H1 (cell line): Measurements from ENCODE around the gene SYNJ2. TPM values are rescaled to one million over a fixed set of nuclear protein-coding genes. Genes with fewer than 3 reads are reported as not detected.

Experiments
- ATF3 ChIP-seq: IDR thresholded peaks from 2 replicates; pipeline ENCODE4 v1.6.1; 2011; ENCODE audit warnings: low read depth, mild to moderate bottlenecking, low read length; ENCODE audit not compliant: insufficient read depth
- CBX5 ChIP-seq: fragments of 300-800, 300-1000 bp; sonication (generic); IDR thresholded peaks from 2 replicates; pipeline ENCODE4 v1.7.1; 2016; ENCODE audit warnings: antibody characterized with exemption, low read length, low read depth
- CBX8 ChIP-seq: fragments of 300-800, 300-1000 bp; sonication (generic); IDR thresholded peaks from 2 replicates; pipeline ENCODE4 v1.7.1; 2016; ENCODE audit warnings: low read depth, low read length, borderline replicate concordance
- CHD1 ChIP-seq: IDR thresholded peaks from 2 replicates; pipeline ENCODE4 v1.6.1; 2012; ENCODE audit warnings: low read depth, low read length, improper control_type of control experiment
- E2F6 ChIP-seq: IDR thresholded peaks from 2 replicates; pipeline ENCODE4 v1.6.1; 2012; ENCODE audit warnings: inconsistent platforms
- MAFK ChIP-seq: IDR thresholded peaks from 2 replicates; pipeline ENCODE4 v1.6.1; 2012; ENCODE audit warnings: low read depth, mild to moderate bottlenecking, improper control_type of control experiment, low read length
- PHF8 ChIP-seq: fragments of 200-600 bp; sonication (generic); conservative IDR thresholded peaks from 2 replicates; pipeline ENCODE4 v1.7.1; 2012; ENCODE audit warnings: low read depth, mild to moderate bottlenecking, inconsistent platforms, low read length, moderate library complexity
- SAP30 ChIP-seq: fragments of 300-600 bp; sonication (generic); IDR thresholded peaks from 2 replicates; pipeline ENCODE4 v1.7.1; 2012; ENCODE audit warnings: low read length, moderate library complexity, mild to moderate bottlenecking, inconsistent platforms; ENCODE audit not compliant: insufficient read depth, insufficient replicate concordance
- SIRT6 ChIP-seq: IDR thresholded peaks from one replicate; pipeline ENCODE4 v1.7.1; 2012; ENCODE audit warnings: low read length, inconsistent platforms
- SP4 ChIP-seq: IDR thresholded peaks from 2 replicates; pipeline ENCODE4 v1.6.1; 2012; ENCODE audit warnings: low read length, inconsistent platforms
- TAF1 ChIP-seq: IDR thresholded peaks from 2 replicates; pipeline ENCODE4 v1.6.1; 2011; ENCODE audit warnings: mild to moderate bottlenecking, low read depth, low read length
- polyA plus RNA-seq, 7 experiments: library from polyadenylated mRNA; depleted of rRNA in 3 of 7; stranded (reverse) in 5 of 7; unstranded in 2 of 7; fragments of >200 nt in 5 of 7; fragments of 200-250 nt in 2 of 7; gene quantifications; 1 replicate in 5 of 7; 2 replicates in 1 of 7; 4 replicates in 1 of 7; pipeline versions ENCODE4 v1.2.1 to v1.2.3, GENCODE V29; 2011 to 2013; ENCODE audit warnings: missing spikeins in 2 of 7, mixed read lengths in 2 of 7
- total RNA-seq: library from RNA; stranded (reverse); fragmentation: NEBNext Ultra II Directional; extraction: Animal tissue kit (Norgen Biotek cat#: 25700); gene quantifications from 2 replicates; pipeline ENCODE4 v1.2.1, GENCODE V29; 2021

SYNJ2 gene
- total and polyA plus RNA-seq, 2 of the 8 experiments (the other 6 are each of a cell fraction or from before 2014, with no cell fraction given), result 3.7 to 13.9 TPM

- TF ChIP-seq MAFK, result no peak
- no peak for TF ChIP-seq E2F6
- TF ChIP-seq CBX5, result no peak
- no peak for TF ChIP-seq CBX8
- no peak for TF ChIP-seq PHF8
- TF ChIP-seq SP4, result no peak
- no peak for TF ChIP-seq TAF1
- TF ChIP-seq ATF3, result no peak
- no peak for TF ChIP-seq CHD1
- TF ChIP-seq SAP30, result no peak
- TF ChIP-seq SIRT6, result no peak
Observed at GRCh38 chr6:157974341-157974894, 7.2 kb upstream of the SYNJ2 start (continued).
